ENCODE data around the gene GRK5. TPM values are rescaled to one million over a fixed set of nuclear protein-coding genes. Genes with fewer than 3 reads are reported as not detected.

GRK5 gene
- total RNA-seq, 1 donor from 2014 or later: 21.3 TPM

DNA sequence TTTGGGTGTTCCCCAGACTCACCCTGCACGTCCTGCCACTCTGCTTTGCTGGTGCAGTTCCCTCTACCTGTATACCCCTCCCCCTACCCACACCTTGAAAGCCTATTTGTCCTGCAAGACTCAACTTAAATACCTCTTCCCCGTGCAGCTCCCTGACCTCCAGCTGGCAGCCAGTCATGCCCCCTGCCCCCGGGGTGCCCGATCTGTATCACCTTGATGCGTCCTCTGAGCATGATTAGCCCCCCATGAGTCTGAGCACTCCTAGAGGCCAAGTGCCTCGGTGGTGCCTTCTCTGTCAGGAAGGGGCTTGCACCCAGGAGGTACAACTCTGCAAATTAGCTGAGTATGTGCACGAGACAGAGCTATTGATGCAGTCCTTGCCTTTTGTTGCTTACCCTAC, 240.1 kb downstream of the GRK5 start:
- H3K27ac Mint-ChIP-seq: no peak overlapping the region
- ATAC-seq (ENCODE audit: low read depth) (no peak), DNase-seq (no peak)
- intact Hi-C loops (cut with micrococcal nuclease): no loop called here
- no peaks in the 10 kb centered on the region for H3K27me3 Mint-ChIP-seq
- ChIA-PET POLR2A (no interaction called here), CTCF (no interaction called here)
- H3K4me3 Mint-ChIP-seq: no peak overlapping the region
- TF ChIP-seq, protein P1, sequence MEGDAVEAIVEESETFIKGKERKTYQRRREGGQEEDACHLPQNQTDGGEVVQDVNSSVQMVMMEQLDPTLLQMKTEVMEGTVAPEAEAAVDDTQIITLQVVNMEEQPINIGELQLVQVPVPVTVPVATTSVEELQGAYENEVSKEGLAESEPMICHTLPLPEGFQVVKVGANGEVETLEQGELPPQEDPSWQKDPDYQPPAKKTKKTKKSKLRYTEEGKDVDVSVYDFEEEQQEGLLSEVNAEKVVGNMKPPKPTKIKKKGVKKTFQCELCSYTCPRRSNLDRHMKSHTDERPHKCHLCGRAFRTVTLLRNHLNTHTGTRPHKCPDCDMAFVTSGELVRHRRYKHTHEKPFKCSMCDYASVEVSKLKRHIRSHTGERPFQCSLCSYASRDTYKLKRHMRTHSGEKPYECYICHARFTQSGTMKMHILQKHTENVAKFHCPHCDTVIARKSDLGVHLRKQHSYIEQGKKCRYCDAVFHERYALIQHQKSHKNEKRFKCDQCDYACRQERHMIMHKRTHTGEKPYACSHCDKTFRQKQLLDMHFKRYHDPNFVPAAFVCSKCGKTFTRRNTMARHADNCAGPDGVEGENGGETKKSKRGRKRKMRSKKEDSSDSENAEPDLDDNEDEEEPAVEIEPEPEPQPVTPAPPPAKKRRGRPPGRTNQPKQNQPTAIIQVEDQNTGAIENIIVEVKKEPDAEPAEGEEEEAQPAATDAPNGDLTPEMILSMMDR (IDR thresholded peaks at IDR 0.05): no peak
- peaks cover 52% of the 10 kb centered on the region for H3K36me3 Mint-ChIP-seq (ENCODE audit: low read depth)
- peaks cover 22% of the 10 kb centered on the region for H3K4me1 Mint-ChIP-seq
- no peaks in the 10 kb centered on the region for H3K9me3 Mint-ChIP-seq

DNA sequence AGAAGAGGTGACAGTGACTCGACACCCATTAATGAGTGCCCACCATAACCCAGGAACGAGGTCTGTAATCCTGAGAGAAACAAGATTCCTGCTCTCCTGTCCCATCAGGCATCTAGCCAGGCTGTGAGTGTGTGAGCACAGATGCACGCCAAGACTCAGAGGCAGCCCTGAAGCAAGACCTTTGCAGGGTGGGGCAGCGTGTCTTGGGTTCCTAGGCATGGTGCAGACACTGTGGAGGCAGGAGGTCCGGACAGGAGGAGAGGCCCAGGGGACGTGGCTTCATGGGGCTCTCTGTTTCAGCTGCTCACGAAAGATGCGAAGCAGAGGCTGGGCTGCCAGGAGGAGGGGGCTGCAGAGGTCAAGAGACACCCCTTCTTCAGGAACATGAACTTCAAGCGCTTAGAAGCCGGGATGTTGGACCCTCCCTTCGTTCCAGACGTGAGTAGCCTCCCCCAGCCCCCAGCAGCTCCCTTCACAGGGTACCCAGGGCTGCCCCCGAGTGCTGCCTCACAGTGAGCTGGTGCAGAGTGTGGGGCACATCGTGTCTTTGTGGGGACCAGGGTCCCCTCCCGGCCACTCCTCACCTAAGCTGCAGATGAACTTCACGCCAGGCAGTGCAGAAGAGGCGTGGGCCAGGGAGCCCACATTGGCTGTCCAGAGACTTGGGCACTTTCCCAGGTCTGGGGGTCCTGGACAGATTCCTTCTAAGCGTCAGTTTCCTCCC, 240.6 kb downstream of the GRK5 start:
- POLR2A ChIA-PET: no interaction called here
- CTCF ChIA-PET: interaction anchor here (1.1 to 3.2 kb wide), 3 partner anchors 18 to 241 kb away, joined by 4 to 14 read pairs (median 12); partner anchors contain the start of gene GRK5
- no peak for ATAC-seq (ENCODE audit: low read depth)

DNA sequence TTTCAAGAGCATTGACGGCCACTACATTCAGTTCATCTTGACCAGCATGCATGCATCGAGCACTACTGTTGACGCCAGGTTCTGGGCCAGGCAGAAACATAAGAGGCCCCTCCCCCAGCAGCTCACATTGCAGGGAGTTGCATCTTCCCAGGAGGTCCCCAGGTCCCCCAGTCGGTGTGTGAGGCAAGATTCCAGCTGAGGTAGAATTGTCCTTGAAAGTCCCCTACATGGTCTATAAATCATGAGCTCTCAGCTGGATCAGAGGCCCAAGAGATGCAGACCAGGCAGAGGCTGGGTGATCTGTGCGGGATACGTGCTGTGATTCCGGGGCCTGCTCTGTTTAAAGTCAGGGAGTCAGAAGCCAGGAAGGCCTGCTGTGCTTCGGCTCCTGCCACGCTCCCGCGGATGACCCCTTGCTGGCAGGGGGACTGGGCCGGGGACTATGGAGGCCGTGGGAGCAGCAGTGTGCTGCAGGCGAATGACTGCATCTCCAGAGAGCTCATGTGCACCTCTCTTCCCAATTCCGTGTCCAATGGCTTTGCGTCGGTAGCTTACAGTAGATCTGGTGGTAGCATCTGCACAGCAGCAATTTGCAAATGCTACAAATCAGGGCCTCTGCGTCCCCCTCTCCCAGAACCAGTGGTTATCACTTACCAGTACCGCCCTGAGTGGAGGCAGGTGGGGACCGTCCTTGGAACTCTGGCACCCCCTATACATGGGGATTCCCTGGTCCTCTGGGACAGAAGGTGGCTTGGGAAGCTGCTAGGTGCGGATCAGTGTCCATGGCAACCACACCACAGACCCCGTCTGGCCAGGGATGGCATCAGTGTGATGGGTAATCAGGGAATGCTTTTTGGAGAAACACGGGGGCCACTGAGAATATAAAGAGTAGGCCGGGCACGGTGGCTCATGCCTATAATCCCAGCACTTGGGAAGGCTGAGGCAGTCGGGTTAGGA, 241.5 kb downstream of the GRK5 start:
- Mint-ChIP-seq H3K4me3 (no peak overlapping the region), H3K36me3 (ENCODE audit: low read depth) (peaks cover 53% of the 10 kb centered on the region), H3K27ac (no peak overlapping the region), H3K27me3 (no peaks in the 10 kb centered on the region), H3K4me1 (peaks cover 19% of the 10 kb centered on the region), H3K9me3 (no peaks in the 10 kb centered on the region)
- DNase-seq: no peak
- CTCF ChIA-PET: interaction anchor here (1.0 to 3.2 kb wide), 6 partner anchors 17 to 250 kb away, joined by 4 to 14 read pairs (median 4); partner anchors contain the start of gene GRK5
- intact Hi-C loops (cut with micrococcal nuclease): loop anchor here (1.0 kb wide), 1 partner anchor 40 kb away; no protein-coding TSS in a partner anchor
- TF ChIP-seq, protein P1 (IDR thresholded peaks at IDR 0.05): no peak
- POLR2A ChIA-PET: interaction anchor here (1.4 to 1.7 kb wide), 3 partner anchors 29 to 94 kb away, joined by 4 to 18 read pairs (median 6); partner anchors contain the start of gene RGS10
- no peak for ATAC-seq (ENCODE audit: low read depth)

More for the DNA sequence above, 240.6 kb downstream of the GRK5 start:
- peaks cover 19% of the 10 kb centered on the region for H3K4me1 Mint-ChIP-seq
- no peaks in the 10 kb centered on the region for H3K9me3 Mint-ChIP-seq
- intact Hi-C loops (cut with micrococcal nuclease): no loop called here
- TF ChIP-seq, protein P1 (IDR thresholded peaks at IDR 0.05): no peak
- H3K4me3 Mint-ChIP-seq: no peak overlapping the region
- no peak for DNase-seq
- H3K27me3 Mint-ChIP-seq: no peaks in the 10 kb centered on the region
- H3K27ac Mint-ChIP-seq: no peak overlapping the region
- peaks cover 54% of the 10 kb centered on the region for H3K36me3 Mint-ChIP-seq (ENCODE audit: low read depth)

DNA sequence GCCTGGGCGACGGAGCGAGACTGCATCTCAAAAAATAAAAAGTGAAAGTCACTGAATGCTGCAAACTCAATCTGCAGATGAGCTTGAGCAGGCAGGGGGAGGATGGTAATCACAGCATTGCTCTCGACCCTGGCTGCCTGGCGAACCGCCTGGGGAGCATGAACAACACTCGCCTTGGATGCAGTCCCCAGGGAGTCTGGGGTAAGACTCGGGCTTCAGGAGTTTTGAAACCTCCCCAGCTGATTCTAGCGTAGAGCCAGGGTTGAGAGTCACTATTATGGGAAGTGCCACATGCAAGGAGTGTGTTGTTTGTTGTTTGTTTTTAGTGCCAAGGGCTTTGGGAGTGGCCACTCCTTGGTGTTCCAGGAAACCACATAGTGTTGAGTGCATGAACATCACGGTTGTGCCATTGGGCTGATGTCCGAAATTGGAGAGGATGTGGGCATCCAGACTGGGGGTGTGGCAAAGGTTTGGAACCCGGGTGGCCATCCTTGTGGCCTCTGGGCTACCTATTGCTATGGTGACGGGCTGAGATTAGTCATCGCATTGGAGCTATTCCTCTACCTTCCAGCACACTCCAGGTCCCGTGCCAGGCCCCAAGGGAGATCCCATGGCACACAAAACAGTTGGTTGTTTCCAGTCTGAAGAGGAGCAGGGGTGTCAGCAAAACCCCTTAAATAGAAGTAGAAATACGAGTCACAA, 242.5 kb downstream of the GRK5 start:
- H3K4me3 Mint-ChIP-seq: no peak overlapping the region
- no peak for DNase-seq
- intact Hi-C loops (cut with micrococcal nuclease): loop anchor here (1.0 kb wide), 1 partner anchor 39 kb away; no protein-coding TSS in a partner anchor
- CTCF ChIA-PET: interaction anchor here (0.7 to 3.2 kb wide), 7 partner anchors 11 to 251 kb away, joined by 3 to 14 read pairs (median 4); partner anchors contain the start of gene GRK5
- peaks cover 21% of the 10 kb centered on the region for H3K4me1 Mint-ChIP-seq
- POLR2A ChIA-PET: interaction anchor here (0.6 to 1.7 kb wide), 4 partner anchors 28 to 349 kb away, joined by 3 to 18 read pairs (median 5); partner anchors contain the start of gene RGS10
- H3K9me3 Mint-ChIP-seq: no peaks in the 10 kb centered on the region
- TF ChIP-seq, protein P1 (IDR thresholded peaks at IDR 0.05): no peak
- no peaks in the 10 kb centered on the region for H3K27me3 Mint-ChIP-seq
- peaks cover 57% of the 10 kb centered on the region for H3K36me3 Mint-ChIP-seq (ENCODE audit: low read depth)
- peak; percentile 73 for ATAC-seq (ENCODE audit: low read depth)
- peak overlapping the region; percentile 50 for H3K27ac Mint-ChIP-seq

Measured in activated B cell treated with CpG ODN at 0.5 μM for 24 hours (primary cell).